ENCODE results near the gene ZNF827. TPM values are rescaled to one million over a fixed set of nuclear protein-coding genes. Genes with fewer than 3 reads are reported as not detected.

Gene ZNF827
- total RNA-seq, 1 experiment from 2014 or later = 29.4 TPM

GRCh38 chr4:145731028-145731427, 207.6 kb downstream of the ZNF827 start:
- Mint-ChIP-seq H3K4me1 (peaks cover 34 to 35% of the 10 kb centered on the region in 2 experiments), H3K9me3 (no peaks in the 10 kb centered on the region; a peak in 1 of 5 replicates), H3K4me3 (no peak overlapping the region), H3K27ac (peak overlapping the region in 1 of 3 experiments; percentile 23; a peak in 1 of 7 replicates), H3K27me3 (ENCODE audit: low read depth) (no peaks in the 10 kb centered on the region; the same call in 1 of the 2 replicates), H3K36me3 (ENCODE audit: insufficient read depth in 1 of 3, low read depth in 3 of 3) (peaks cover 0 to 9% (median 3%) of the 10 kb centered on the region in 3 experiments; a peak in 2 of 7 replicates)
- H3T11ph ChIP-seq (ENCODE audit: low read length) = no peak overlapping the region
- H3K4me1 ChIP-seq (ENCODE audit: insufficient read depth, low read length) = peaks cover 11% of the 10 kb centered on the region
- H2BK15ac ChIP-seq (ENCODE audit: low read depth, low read length) = no peak overlapping the region
- H3K4ac ChIP-seq (ENCODE audit: low read depth, low read length) = no peak overlapping the region
- H3K27me3 ChIP-seq (ENCODE audit: insufficient read depth, low read length) = no peaks in the 10 kb centered on the region; the same call in 1 of the 2 replicates
- whole genome bisulfite sequencing (ENCODE audit: extremely low coverage, insufficient read length, low lambda C conversion rate) = no CpG with 5 or more reads among the region's 1 CpG
- H2BK5ac ChIP-seq (ENCODE audit: insufficient read length, low read length) = no peak overlapping the region
- H4K5ac ChIP-seq (ENCODE audit: insufficient read length, low read depth, low read length) = no peak overlapping the region
- H2BK12ac ChIP-seq (ENCODE audit: insufficient read length, low read depth, low read length) = no peak overlapping the region
- no peak overlapping the region for H3K23ac ChIP-seq (ENCODE audit: insufficient read length, low read depth, low read length)
- no peaks in the 10 kb centered on the region for H3K79me2 ChIP-seq (ENCODE audit: insufficient read depth, low read length)
- no peak overlapping the region for H2AFZ ChIP-seq (ENCODE audit: low read length)
- H3K9me3 ChIP-seq (ENCODE audit: control insufficient read depth, low read depth, low read length) = no peaks in the 10 kb centered on the region
- no peak overlapping the region for H3K4me2 ChIP-seq (ENCODE audit: insufficient read depth, insufficient read length, low read length)
- H3K56ac ChIP-seq (ENCODE audit: insufficient read length, low read depth, low read length) = no peak overlapping the region
- H3K9ac ChIP-seq (ENCODE audit: extremely low read depth, insufficient read length, low read length) = no peak overlapping the region
- H2AK5ac ChIP-seq (ENCODE audit: insufficient read length, low read length) = no peak overlapping the region
- H3K18ac ChIP-seq (ENCODE audit: insufficient read length, low read depth, low read length) = no peak overlapping the region
- H2BK120ac ChIP-seq (ENCODE audit: low read depth, low read length, poor library complexity, severe bottlenecking) = no peak overlapping the region
- H4K20me1 ChIP-seq (ENCODE audit: control insufficient read depth, insufficient read depth, insufficient read length) = no peaks in the 10 kb centered on the region
- no peak overlapping the region for H3K27ac ChIP-seq (ENCODE audit: insufficient read length, low read depth, low read length)
- no peak overlapping the region for H2BK20ac ChIP-seq (ENCODE audit: low read depth, low read length, poor library complexity, severe bottlenecking)
- DNase-seq = no peak
- H3K23me2 ChIP-seq (ENCODE audit: insufficient read length, low read depth, low read length, poor library complexity, severe bottlenecking) = no peaks in the 10 kb centered on the region
- H3K79me1 ChIP-seq (ENCODE audit: insufficient read depth, low read depth, low read length, poor library complexity, severe bottlenecking) = no peaks in the 10 kb centered on the region
- H4K91ac ChIP-seq (ENCODE audit: insufficient read length, low read depth, low read length) = no peak overlapping the region
- TF ChIP-seq CTCF (conservative IDR thresholded peaks at IDR 0.05) = no peak
- H4K8ac ChIP-seq (replicated peaks; ENCODE audit: insufficient read length, low read depth, low read length) = no peak overlapping the region
- H3K14ac ChIP-seq (ENCODE audit: insufficient read depth, low read length) = no peak overlapping the region

All from H9 (cell line).